CD14-positive monocyte (primary cell): ENCODE measurements around the gene WFIKKN2. TPM values are rescaled to one million over a fixed set of nuclear protein-coding genes. Genes with fewer than 3 reads are reported as not detected.
A peak's percentile ranks its signal among the peaks of the same experiment; 100 is the strongest.
"Not testable (repeated sequence)": the region's sequence is repeated elsewhere in the genome, so short reads cannot be mapped to it uniquely, and the experiment has no call there.

Experiments
- DNase-seq, 3 donors: peaks; one replicate each; pipeline ENCODE4 v3.0.0-alpha.2; 2011 to 2022
- H2AFZ ChIP-seq: 2 replicates; pipeline ENCODE4 v1.6.0; 2012; ENCODE audit warnings: mild to moderate bottlenecking, low read depth, low read length, inconsistent platforms; ENCODE audit not compliant: insufficient read depth, poor library complexity, severe bottlenecking
- H3K27ac ChIP-seq, 2 donors: 1 replicate in 1 of 2; 2 replicates in 1 of 2; pipeline ENCODE4 v1.5.1; 2012 to 2013; ENCODE audit warnings: low read length in 2 of 2, control low read depth in 1 of 2, inconsistent platforms in 1 of 2, low read depth in 1 of 2, mild to moderate bottlenecking in 1 of 2
- H3K27me3 ChIP-seq, 2 donors: one replicate each; pipeline versions ENCODE4 v1.6.0 to v1.6.1; 2011 to 2013; ENCODE audit warnings: low read length in 2 of 2; ENCODE audit not compliant: control insufficient read depth in 2 of 2, insufficient read depth in 2 of 2
- H3K36me3 ChIP-seq, 2 donors: replicated peaks in 1 of 2; 1 replicate in 1 of 2; 2 replicates in 1 of 2; pipeline versions ENCODE4 v1.5.1 to v1.6.1; 2012 to 2013; ENCODE audit warnings: low read length in 2 of 2, control low read depth in 1 of 2, inconsistent platforms in 1 of 2, mild to moderate bottlenecking in 1 of 2; ENCODE audit not compliant: insufficient read depth in 2 of 2, control insufficient read depth in 1 of 2
- H3K4me1 ChIP-seq, 2 donors: 1 replicate in 1 of 2; 2 replicates in 1 of 2; pipeline versions ENCODE4 v1.5.1 to v1.6.1; 2012 to 2013; ENCODE audit warnings: low read length in 2 of 2, control low read depth in 1 of 2, inconsistent platforms in 1 of 2, mild to moderate bottlenecking in 1 of 2, moderate library complexity in 1 of 2; ENCODE audit not compliant: insufficient read depth in 2 of 2, control insufficient read depth in 1 of 2
- H3K4me2 ChIP-seq: replicated peaks from 2 replicates; pipeline ENCODE3; 2012; ENCODE audit warnings: low read length, moderate library complexity, mild to moderate bottlenecking; ENCODE audit not compliant: poor library complexity, severe bottlenecking; ENCODE audit errors: extremely low read depth
- H3K4me3 ChIP-seq, 3 experiments: fragments of 200-600 bp in 1 of 3; sonication (generic) in 1 of 3; replicated peaks in 1 of 3; 1 replicate in 2 of 3; 2 replicates in 1 of 3; pipeline ENCODE4 v1.5.1; 2011 to 2013; ENCODE audit warnings: low read length in 3 of 3, mild to moderate bottlenecking in 3 of 3, control low read depth in 2 of 3, low read depth in 2 of 3, inconsistent platforms in 1 of 3, moderate library complexity in 1 of 3
- H3K79me2 ChIP-seq: 2 replicates; pipeline ENCODE4 v1.6.0; 2012; ENCODE audit warnings: mild to moderate bottlenecking, control low read depth, inconsistent platforms, low read length, moderate library complexity; ENCODE audit not compliant: insufficient read depth
- H3K9ac ChIP-seq: 2 replicates; pipeline ENCODE4 v1.6.0; 2017; ENCODE audit warnings: low read length, mild to moderate bottlenecking; ENCODE audit not compliant: insufficient read depth, poor library complexity, severe bottlenecking
- H3K9me3 ChIP-seq, 2 donors: replicated peaks in 1 of 2; 1 replicate in 1 of 2; 2 replicates in 1 of 2; pipeline versions ENCODE4 v1.5.1 to v1.6.1; 2012 to 2013; ENCODE audit warnings: low read length in 2 of 2, control low read depth in 1 of 2; ENCODE audit not compliant: control insufficient read depth in 1 of 2, insufficient read depth in 1 of 2
- H4K20me1 ChIP-seq: 2 replicates; pipeline ENCODE4 v1.6.0; 2012; ENCODE audit warnings: mild to moderate bottlenecking, low read length, control low read depth, moderate library complexity; ENCODE audit not compliant: insufficient read depth
- H3K27ac Mint-ChIP-seq, 7 donors: one replicate each; pipeline ENCODE4 v1.8.0; 2020; ENCODE audit warnings: mild to moderate bottlenecking in 7 of 7, mixed read lengths in 7 of 7, moderate library complexity in 6 of 7, inconsistent platforms in 2 of 7
- H3K27me3 Mint-ChIP-seq, 3 donors: one replicate each; pipeline ENCODE4 v1.8.0; 2021 to 2022; ENCODE audit warnings: low read depth in 3 of 3, mild to moderate bottlenecking in 3 of 3, mixed read lengths in 3 of 3, moderate library complexity in 3 of 3, inconsistent platforms in 1 of 3
- H3K36me3 Mint-ChIP-seq, 2 donors: one replicate each; pipeline ENCODE4 v1.8.0; 2020; ENCODE audit warnings: mixed read lengths in 2 of 2, inconsistent platforms in 1 of 2, mild to moderate bottlenecking in 1 of 2
- H3K4me1 Mint-ChIP-seq: one replicate; pipeline ENCODE4 v1.8.0; 2020; ENCODE audit warnings: mild to moderate bottlenecking, mixed read lengths
- H3K4me3 Mint-ChIP-seq, 2 donors: one replicate each; pipeline ENCODE4 v1.8.0; 2020; ENCODE audit warnings: mild to moderate bottlenecking in 2 of 2, mixed read lengths in 2 of 2, moderate library complexity in 1 of 2
- H3K9me3 Mint-ChIP-seq, 7 donors: one replicate each; pipeline ENCODE4 v1.8.0; 2020 to 2022; ENCODE audit warnings: mixed read lengths in 7 of 7, mild to moderate bottlenecking in 6 of 7, moderate library complexity in 6 of 7, inconsistent platforms in 2 of 7
- CTCF ChIP-seq: fragments of 200-600 bp; IDR thresholded peaks from one replicate; pipeline ENCODE4 v1.8.0; 2022; ENCODE audit warnings: antibody characterized with exemption, mild to moderate bottlenecking
- WGBS: methylation state at CpG from one replicate; pipeline ENCODE4 v1.1.5; 2013; ENCODE audit warnings: missing lambda C conversion rate; ENCODE audit not compliant: insufficient coverage; 5-methylcytosine and 5-hydroxymethylcytosine counted together
- intact Hi-C, 2 donors: fragments of 100-400 bp; cut with micrococcal nuclease; formaldehyde crosslinking; loops; one replicate each; pipeline versions ENCODE4 v1.15.0 to v1.15.1; 2023
- polyA plus RNA-seq, 3 donors: library from polyadenylated mRNA; depleted of rRNA in 1 of 3; unstranded in 2 of 3; stranded (reverse) in 1 of 3; fragments of 300-500 nt in 2 of 3; fragments of >200 nt in 1 of 3; fragmentation: Illumina TruSeq in 2 of 3; gene quantifications; 1 replicate in 2 of 3; 2 replicates in 1 of 3; pipeline ENCODE4 v1.2.3, GENCODE V29; 2012 to 2021

WFIKKN2 gene
- polyA plus RNA-seq, 3 donors = 0.03 TPM; not detected in 2

GRCh38 chr17:50872710-50873424, 37.5 kb downstream of the WFIKKN2 start:
- Mint-ChIP-seq H3K4me3 (no peak overlapping the region), H3K9me3 (no peaks in the 10 kb centered on the region), H3K27me3 (peaks cover 2 to 3% (median 2%) of the 10 kb centered on the region in 3 donors), H3K4me1 (peaks cover 33% of the 10 kb centered on the region), H3K36me3 (peaks cover 0 to 3% of the 10 kb centered on the region in 2 donors), H3K27ac (peak overlapping the region in 6 of 7 donors; percentile 25 to 77 (median 41))
- Histone ChIP-seq H3K9ac (no peak overlapping the region), H3K9me3 (no peaks in the 10 kb centered on the region), H2AFZ (peak overlapping the region; percentile 42), H3K4me1 (peaks cover 27 to 36% of the 10 kb centered on the region in 2 donors), H3K36me3 (no peaks in the 10 kb centered on the region), H3K79me2 (no peaks in the 10 kb centered on the region), H3K27ac (no peak overlapping the region), H3K27me3 (no peaks in the 10 kb centered on the region), H3K4me2 (no peak overlapping the region), H3K4me3 (no peak overlapping the region), H4K20me1 (no peaks in the 10 kb centered on the region)
- peak; percentile 41 to 73 (median 50) for DNase-seq
- intact Hi-C loops = no loop called here
- TF ChIP-seq CTCF = no peak
- no CpG with 5 or more reads among the region's 4 CpGs for WGBS

- H3K9me3 ChIP-seq = peaks cover 0 to 8% of the 10 kb centered on the region in 2 donors
- intact Hi-C loops = no loop called here
- 46% methylated on average over 2 of the region's 2 CpGs for WGBS
- no peaks in the 10 kb centered on the region for H3K27me3 ChIP-seq
- Mint-ChIP-seq H3K27ac (peak overlapping the region in 1 of 7 donors; percentile 24), H3K4me3 (no peak overlapping the region), H3K9me3 (peaks cover 0 to 7% (median 4%) of the 10 kb centered on the region in 7 donors), H3K4me1 (peaks cover 26% of the 10 kb centered on the region), H3K36me3 (peaks cover 0 to 1% of the 10 kb centered on the region in 2 donors), H3K27me3 (peaks cover 0 to 2% (median 2%) of the 10 kb centered on the region in 3 donors)
- no peak overlapping the region for H3K4me2 ChIP-seq
- H3K4me3 ChIP-seq = no peak overlapping the region
- no peaks in the 10 kb centered on the region for H3K36me3 ChIP-seq
- DNase-seq = no peak
- no peak overlapping the region for H3K27ac ChIP-seq
- no peaks in the 10 kb centered on the region for H3K79me2 ChIP-seq
- H2AFZ ChIP-seq = no peak overlapping the region
- TF ChIP-seq CTCF = no peak
- no peak overlapping the region for H3K9ac ChIP-seq
- no peaks in the 10 kb centered on the region for H4K20me1 ChIP-seq
- peaks cover 27 to 28% of the 10 kb centered on the region in 2 donors for H3K4me1 ChIP-seq
Observed at GRCh38 chr17:50875074-50875473, 39.7 kb downstream of the WFIKKN2 start.

GRCh38 chr17:50877042-50877441, 41.7 kb downstream of the WFIKKN2 start:
- H3K4me1 Mint-ChIP-seq = peaks cover 12% of the 10 kb centered on the region
- H3K4me3 ChIP-seq, H3K4me2 ChIP-seq, H4K20me1 ChIP-seq, H3K27ac Mint-ChIP-seq, H2AFZ ChIP-seq, H3K27me3 ChIP-seq, H3K27me3 Mint-ChIP-seq, H3K27ac ChIP-seq, H3K36me3 ChIP-seq, intact Hi-C loops, H3K9me3 Mint-ChIP-seq, H3K4me3 Mint-ChIP-seq, H3K79me2 ChIP-seq, DNase-seq, H3K36me3 Mint-ChIP-seq, H3K9me3 ChIP-seq, H3K9ac ChIP-seq: not testable (repeated sequence)
- WGBS = 100% methylated on average over 3 of the region's 9 CpGs
- peaks cover 12 to 14% of the 10 kb centered on the region in 2 donors for H3K4me1 ChIP-seq
